GM12891 (cell line): Measurements from ENCODE around the gene MYEOV.

Experiments
- PAX5 ChIP-seq: IDR thresholded peaks from 2 replicates; pipeline ENCODE4 v1.6.1; 2011; ENCODE audit warnings: low read length, moderate library complexity, mild to moderate bottlenecking; ENCODE audit not compliant: insufficient read depth, severe bottlenecking
- POLR2A ChIP-seq: IDR thresholded peaks from 2 replicates; pipeline ENCODE4 v1.6.1; 2011; ENCODE audit warnings: low read depth, low read length, control low read depth
- POLR2AphosphoS5 ChIP-seq: IDR thresholded peaks from 2 replicates; pipeline ENCODE4 v1.6.1; 2011; ENCODE audit warnings: low read depth, low read length, control low read depth
- POU2F2 ChIP-seq: IDR thresholded peaks from 2 replicates; pipeline ENCODE4 v1.6.1; 2011; ENCODE audit warnings: low read depth, mild to moderate bottlenecking, control low read depth, low read length, moderate library complexity
- SPI1 ChIP-seq: IDR thresholded peaks from 2 replicates; pipeline ENCODE4 v1.6.1; 2011; ENCODE audit warnings: low read depth, low read length, control low read depth
- TAF1 ChIP-seq: IDR thresholded peaks from 2 replicates; pipeline ENCODE4 v1.6.1; 2011; ENCODE audit warnings: low read depth, low read length, control low read depth

DNA sequence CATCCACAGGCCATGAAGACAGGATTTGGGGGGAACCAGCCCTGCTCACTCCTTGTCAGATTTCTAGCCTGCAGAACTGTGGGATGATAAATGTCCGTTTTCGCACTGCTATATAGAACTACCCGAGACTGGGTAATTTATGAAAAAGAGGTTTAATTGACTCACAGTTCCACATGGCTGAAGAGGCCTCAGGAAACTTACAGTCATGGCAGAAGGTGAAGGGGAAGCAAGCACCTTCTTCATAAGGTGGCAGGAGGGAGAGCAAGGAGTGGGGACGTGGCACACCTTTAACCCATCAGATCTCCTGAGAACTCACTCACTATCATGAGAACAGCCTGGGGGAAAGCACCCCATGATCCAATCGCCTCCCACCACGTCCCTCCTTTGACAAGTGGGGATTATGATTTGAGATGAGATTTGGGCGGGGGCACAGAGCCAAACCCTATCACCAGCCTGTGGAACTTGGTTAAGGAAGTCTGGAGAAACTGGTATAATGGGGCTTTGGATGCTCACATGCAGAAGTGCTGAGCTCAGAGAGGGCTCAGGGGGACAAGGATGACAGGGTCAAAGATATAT, 50.7 kb downstream of the MYEOV start:
- TF ChIP-seq POLR2A, result no peak
- no peak for TF ChIP-seq TAF1
- TF ChIP-seq POLR2AphosphoS5, result no peak
- no peak for TF ChIP-seq PAX5
- TF ChIP-seq SPI1, result no peak
- no peak for TF ChIP-seq POU2F2
